Rectal smooth muscle tissue (tissue), 1 donor: ENCODE results near the gene SAMD14.

ENCODE experiments used
- H3K27ac ChIP-seq: one replicate; pipeline ENCODE4 v1.7.0; 2013; ENCODE audit warnings: low read depth, low read length, inconsistent platforms
- H3K27me3 ChIP-seq: one replicate; pipeline ENCODE4 v1.7.0; 2013; ENCODE audit warnings: low read length; ENCODE audit not compliant: control insufficient read depth, insufficient read depth
- H3K36me3 ChIP-seq: one replicate; pipeline ENCODE4 v1.7.0; 2013; ENCODE audit warnings: low read length; ENCODE audit not compliant: control insufficient read depth, insufficient read depth
- H3K4me1 ChIP-seq: one replicate; pipeline ENCODE4 v1.7.0; 2013; ENCODE audit warnings: low read length; ENCODE audit not compliant: control insufficient read depth, insufficient read depth
- H3K4me3 ChIP-seq: one replicate; pipeline ENCODE4 v1.7.0; 2013; ENCODE audit warnings: low read length
- H3K9ac ChIP-seq: one replicate; pipeline ENCODE4 v1.7.0; 2013; ENCODE audit warnings: low read length

Gene SAMD14

GRCh38 chr17:50118828-50119218 lies 11.1 kb downstream of the SAMD14 start:
- Histone ChIP-seq H3K4me1 (peaks cover 3% of the 10 kb centered on the region), H3K27ac (no peak overlapping the region), H3K27me3 (no peaks in the 10 kb centered on the region), H3K9ac (no peak overlapping the region), H3K4me3 (no peak overlapping the region), H3K36me3 (no peaks in the 10 kb centered on the region)

- no peak overlapping the region for H3K9ac ChIP-seq
- no peaks in the 10 kb centered on the region for H3K27me3 ChIP-seq
- no peaks in the 10 kb centered on the region for H3K36me3 ChIP-seq
- peaks cover 3% of the 10 kb centered on the region for H3K4me1 ChIP-seq
- H3K27ac ChIP-seq: no peak overlapping the region
- no peak overlapping the region for H3K4me3 ChIP-seq
Measured at GRCh38 chr17:50118076-50118827, 11.7 kb downstream of the SAMD14 start.

- Histone ChIP-seq H3K4me3 (peak overlapping the region; percentile 51), H3K36me3 (no peaks in the 10 kb centered on the region), H3K27ac (no peak overlapping the region), H3K27me3 (no peaks in the 10 kb centered on the region), H3K4me1 (peaks cover 11% of the 10 kb centered on the region), H3K9ac (no peak overlapping the region)
Measured at GRCh38 chr17:50117202-50118051, 12.5 kb downstream of the SAMD14 start.

GRCh38 chr17:50115756-50116155 lies 14.2 kb downstream of the SAMD14 start:
- Histone ChIP-seq H3K4me1 (peaks cover 23% of the 10 kb centered on the region), H3K4me3 (no peak overlapping the region), H3K27ac (no peak overlapping the region), H3K9ac (no peak overlapping the region), H3K36me3 (no peaks in the 10 kb centered on the region), H3K27me3 (no peaks in the 10 kb centered on the region)

- Histone ChIP-seq H3K4me1 (peaks cover 23% of the 10 kb centered on the region), H3K27me3 (no peaks in the 10 kb centered on the region), H3K9ac (no peak overlapping the region), H3K4me3 (no peak overlapping the region), H3K36me3 (no peaks in the 10 kb centered on the region), H3K27ac (no peak overlapping the region)
Measured at GRCh38 chr17:50114849-50115357, 15.1 kb downstream of the SAMD14 start.

GRCh38 chr17:50114401-50114800 lies 15.6 kb downstream of the SAMD14 start:
- Histone ChIP-seq H3K27me3 (no peaks in the 10 kb centered on the region), H3K36me3 (no peaks in the 10 kb centered on the region), H3K9ac (no peak overlapping the region), H3K4me3 (no peak overlapping the region), H3K4me1 (peaks cover 23% of the 10 kb centered on the region), H3K27ac (no peak overlapping the region)

GRCh38 chr17:50113624-50114320 lies 16.2 kb downstream of the SAMD14 start:
- Histone ChIP-seq H3K4me1 (peaks cover 23% of the 10 kb centered on the region), H3K36me3 (peaks cover 2% of the 10 kb centered on the region), H3K27ac (no peak overlapping the region), H3K4me3 (no peak overlapping the region), H3K27me3 (no peaks in the 10 kb centered on the region), H3K9ac (no peak overlapping the region)

GRCh38 chr17:50112694-50113093 lies 17.3 kb downstream of the SAMD14 start:
- H3K27ac ChIP-seq: peak overlapping the region; percentile 76
- H3K27me3 ChIP-seq: no peaks in the 10 kb centered on the region
- H3K36me3 ChIP-seq: peaks cover 10% of the 10 kb centered on the region
- H3K4me3 ChIP-seq: no peak overlapping the region
- no peak overlapping the region for H3K9ac ChIP-seq
- H3K4me1 ChIP-seq: peaks cover 23% of the 10 kb centered on the region

GRCh38 chr17:50111673-50112655 lies 18.0 kb downstream of the SAMD14 start:
- no peaks in the 10 kb centered on the region for H3K27me3 ChIP-seq
- peak overlapping the region; percentile 76 for H3K27ac ChIP-seq
- peaks cover 15% of the 10 kb centered on the region for H3K36me3 ChIP-seq
- H3K9ac ChIP-seq: no peak overlapping the region
- peaks cover 21% of the 10 kb centered on the region for H3K4me1 ChIP-seq
- H3K4me3 ChIP-seq: no peak overlapping the region

- Histone ChIP-seq H3K9ac (no peak overlapping the region), H3K27me3 (no peaks in the 10 kb centered on the region), H3K4me3 (no peak overlapping the region), H3K27ac (peak overlapping the region; percentile 76), H3K4me1 (peaks cover 20% of the 10 kb centered on the region), H3K36me3 (peaks cover 23% of the 10 kb centered on the region)
Measured at GRCh38 chr17:50110591-50111349, 19.2 kb downstream of the SAMD14 start.

- H3K9ac ChIP-seq: no peak overlapping the region
- peaks cover 26% of the 10 kb centered on the region for H3K36me3 ChIP-seq
- peaks cover 20% of the 10 kb centered on the region for H3K4me1 ChIP-seq
- no peaks in the 10 kb centered on the region for H3K27me3 ChIP-seq
- no peak overlapping the region for H3K27ac ChIP-seq
- no peak overlapping the region for H3K4me3 ChIP-seq
Measured at GRCh38 chr17:50109785-50110184, 20.2 kb downstream of the SAMD14 start.
